HG03460 (cell line): ENCODE results near the gene IFNGR1.
"Not testable (repeated sequence)": the region's sequence is repeated elsewhere in the genome, so short reads cannot be mapped to it uniquely, and the experiment has no call there.

ENCODE experiments used
- ATAC-seq: cut with Tn5 transposase; IDR thresholded peaks from one replicate; pipeline ENCODE4 v1.9.1; 2021; ENCODE audit not compliant: unreplicated experiment

IFNGR1 gene

DNA sequence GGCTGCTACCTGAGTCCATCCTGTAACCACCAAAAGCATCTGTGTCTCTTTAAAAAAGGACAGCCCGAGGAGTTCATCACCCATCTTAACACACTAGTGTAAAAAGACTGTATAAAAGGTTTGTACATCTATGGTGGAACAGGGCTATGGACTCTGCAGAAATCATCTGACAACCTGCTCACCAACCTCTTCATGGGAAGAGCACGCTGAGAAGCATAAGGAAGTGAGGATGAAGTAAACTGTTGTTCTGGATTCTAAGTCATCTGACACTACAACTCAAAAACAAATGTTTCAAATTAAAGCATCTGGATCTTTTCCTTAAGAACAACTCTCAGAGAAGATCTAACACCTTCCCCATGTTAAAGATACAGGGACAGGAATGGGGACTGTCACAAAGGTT lies 5.4 kb downstream of the IFNGR1 start:
- ATAC-seq: no peak

DNA sequence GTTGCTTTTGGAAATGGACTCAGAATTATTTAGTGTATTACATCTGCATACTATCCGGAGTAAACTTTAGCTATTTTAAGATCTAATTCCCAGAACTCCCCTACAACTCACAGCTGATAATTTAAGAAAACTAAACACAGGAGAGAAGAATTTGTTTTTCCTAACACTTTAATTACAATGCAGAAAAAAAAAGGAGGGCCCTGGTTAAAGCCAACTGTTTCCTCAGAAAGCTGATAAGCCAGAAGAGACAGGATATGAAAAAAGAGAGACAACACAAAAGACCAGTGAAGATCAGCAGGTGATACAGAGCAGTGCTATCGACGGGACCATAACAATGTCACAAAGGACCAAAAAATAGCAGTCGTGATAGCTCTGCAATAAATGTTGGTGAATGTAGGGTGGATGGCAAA lies 5.8 kb downstream of the IFNGR1 start:
- ATAC-seq: no peak

DNA sequence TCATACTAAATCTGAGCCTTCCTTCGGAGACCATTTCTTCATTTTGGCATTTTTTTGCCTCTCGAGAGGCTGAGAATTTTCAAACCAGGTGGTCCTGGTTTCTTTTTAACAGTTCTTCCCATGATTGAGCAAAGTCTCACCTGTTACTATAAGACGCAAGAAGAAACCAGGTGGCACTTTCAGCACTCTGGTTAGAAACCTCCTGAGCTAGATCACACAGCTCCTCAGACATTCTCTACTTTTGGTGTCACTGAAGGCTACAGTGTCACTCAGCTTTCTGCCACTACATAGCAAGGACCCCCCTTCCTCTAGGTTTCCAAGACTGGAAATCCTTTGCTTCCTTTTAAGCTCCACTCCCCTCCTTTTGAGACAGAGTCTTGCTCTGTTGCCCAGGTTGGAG lies 7.3 kb downstream of the IFNGR1 start:
- no peak for ATAC-seq

DNA sequence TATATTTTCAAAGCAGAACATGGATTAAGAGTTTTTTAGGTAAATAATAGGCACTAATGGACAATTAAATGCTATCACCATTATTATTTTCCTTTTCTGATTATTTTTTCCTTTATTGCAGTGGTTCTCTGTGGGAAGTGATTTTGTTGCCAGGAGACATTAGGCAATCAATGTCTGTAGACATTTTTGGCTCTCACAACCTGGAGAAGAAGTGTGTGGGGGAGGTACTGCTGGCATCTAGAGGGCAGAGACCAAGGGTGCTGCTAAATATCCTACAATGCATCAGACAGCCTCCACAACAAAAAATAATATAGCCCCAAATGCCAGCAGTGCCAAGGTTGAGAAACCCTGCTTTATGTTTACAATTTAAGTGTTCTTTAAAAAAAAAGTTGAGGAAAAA lies 8.3 kb downstream of the IFNGR1 start:
- no peak for ATAC-seq

DNA sequence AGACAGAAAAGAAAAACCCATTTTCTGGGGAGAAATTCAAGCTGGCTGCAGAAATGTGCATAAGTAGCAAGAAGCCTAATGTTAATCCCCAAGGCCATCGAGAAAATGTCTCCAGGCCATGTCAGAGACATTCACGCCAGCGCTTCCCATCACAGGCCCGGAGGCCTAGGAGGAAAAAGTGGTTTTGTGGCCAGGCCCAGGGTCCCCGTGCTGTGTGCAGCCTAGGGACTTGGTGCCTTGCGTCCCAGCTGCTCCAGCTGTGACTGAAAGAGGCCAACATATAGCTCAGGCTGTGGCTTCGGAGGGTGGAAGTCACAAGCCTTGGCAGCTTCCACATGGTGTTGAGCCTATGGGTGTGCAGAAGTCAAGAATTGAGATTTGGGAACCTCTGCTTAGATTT lies 10.9 kb downstream of the IFNGR1 start:
- ATAC-seq: no peak

DNA sequence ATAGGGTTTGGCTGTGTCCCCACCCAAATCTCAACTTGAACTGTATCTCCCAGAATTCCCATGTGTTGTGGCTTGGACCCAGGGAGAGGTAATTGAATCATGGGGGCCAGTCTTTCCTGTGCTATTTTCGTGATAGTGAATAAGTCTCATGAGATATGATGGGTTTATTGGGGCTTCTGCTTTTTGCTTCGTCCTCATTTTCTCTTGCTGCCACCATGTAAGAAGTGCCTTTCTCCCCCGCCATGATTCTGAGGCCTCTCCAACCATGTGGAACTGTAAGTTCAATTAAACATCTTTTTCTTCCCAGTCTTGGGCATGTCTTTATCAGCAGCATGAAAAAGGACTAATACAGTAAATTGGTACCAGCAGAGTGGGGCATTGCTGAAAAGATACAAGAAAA lies 11.7 kb downstream of the IFNGR1 start:
- not testable (repeated sequence) for ATAC-seq

DNA sequence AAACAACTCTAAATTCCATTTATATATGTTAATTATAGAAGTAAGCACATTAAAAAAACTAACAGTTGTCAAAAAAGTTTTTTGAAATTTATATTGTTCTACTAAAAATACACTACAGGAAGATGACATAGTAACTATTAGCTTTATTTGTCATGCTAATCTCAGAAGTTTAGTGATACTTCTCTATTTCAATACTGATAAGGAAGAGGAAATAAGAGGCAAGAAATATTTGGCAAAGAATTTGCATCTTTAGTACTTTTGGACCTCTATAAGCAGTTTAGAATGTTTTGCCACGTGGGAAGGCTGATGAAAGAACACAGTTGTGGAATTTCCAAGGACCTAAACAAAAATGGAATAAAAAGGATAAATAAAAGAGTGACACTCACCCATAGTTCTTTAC lies 12.6 kb downstream of the IFNGR1 start:
- ATAC-seq: no peak

DNA sequence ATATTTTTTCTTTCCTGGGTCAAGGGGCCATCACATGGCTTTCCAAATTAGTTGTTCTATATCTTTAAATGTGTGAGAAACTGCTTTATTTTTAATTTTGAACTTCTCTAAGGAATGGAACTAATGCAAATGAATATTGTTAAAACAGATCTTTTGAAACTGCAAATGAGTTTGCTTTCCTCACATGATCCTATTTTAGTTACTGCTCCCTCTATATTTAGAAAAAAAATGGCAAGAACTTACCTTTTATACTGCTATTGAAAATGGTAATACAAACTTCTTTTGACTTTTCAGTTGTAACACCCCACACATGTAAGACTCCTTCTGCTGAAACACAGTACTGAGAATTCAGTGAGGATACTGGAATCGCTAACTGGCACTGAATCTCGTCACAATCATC lies 15.9 kb downstream of the IFNGR1 start:
- ATAC-seq: no peak

DNA sequence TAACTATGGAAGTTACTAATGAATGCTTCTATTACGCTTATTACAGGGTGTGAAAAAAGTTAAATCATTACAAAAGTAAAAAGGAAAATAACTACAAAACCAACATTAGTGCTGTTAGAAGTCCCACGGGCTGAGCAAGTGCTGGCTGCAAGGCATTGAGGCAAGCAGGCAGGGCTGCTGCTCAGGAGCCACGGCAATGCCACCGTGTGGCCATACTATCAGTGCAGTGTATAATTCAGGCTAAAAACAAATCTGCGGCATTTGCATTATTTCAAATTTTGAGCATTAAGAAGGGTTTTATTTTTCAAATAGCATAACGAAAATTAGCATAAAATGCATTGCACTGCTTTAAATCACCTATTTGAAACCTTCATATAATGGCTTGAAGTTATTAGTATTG lies 17.1 kb downstream of the IFNGR1 start:
- ATAC-seq: no peak

DNA sequence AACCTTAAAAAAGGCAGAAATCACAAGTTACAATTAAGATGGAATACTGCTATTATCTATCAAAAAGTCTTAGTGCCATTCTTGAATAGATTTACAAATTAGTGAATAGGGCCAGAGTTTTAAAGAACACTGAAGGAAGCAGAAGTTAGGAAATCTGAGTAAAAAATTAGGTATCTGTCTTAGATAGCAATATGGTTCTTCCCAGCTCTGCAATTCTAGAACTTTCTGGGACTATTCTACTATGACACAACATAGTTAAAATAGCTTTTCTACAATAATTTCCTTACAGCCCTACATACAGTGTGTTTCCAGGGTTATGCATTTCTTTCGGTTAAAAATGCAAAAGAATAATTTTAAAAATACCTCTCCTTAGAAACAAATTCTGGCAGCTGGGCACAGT lies 18.2 kb downstream of the IFNGR1 start:
- ATAC-seq: no peak

DNA sequence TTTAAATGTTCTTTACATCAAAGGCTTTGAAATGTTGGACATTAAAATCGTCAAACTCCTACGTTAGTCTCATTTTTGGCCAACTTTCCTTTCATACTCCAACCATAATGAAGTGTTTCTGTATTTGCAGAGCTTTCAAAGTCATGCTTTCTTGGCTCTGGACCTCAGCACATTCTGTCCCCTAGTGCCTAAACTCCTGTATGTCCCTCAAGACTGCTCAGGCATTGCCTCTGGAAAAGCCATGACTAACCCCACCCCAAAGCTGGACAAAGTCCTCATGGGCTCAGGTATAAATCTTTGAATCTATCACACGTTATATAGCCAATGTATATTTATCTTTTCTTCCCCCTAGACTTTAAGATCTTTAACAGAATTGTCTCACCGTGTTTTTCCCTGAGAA lies 18.9 kb downstream of the IFNGR1 start:
- no peak for ATAC-seq

DNA sequence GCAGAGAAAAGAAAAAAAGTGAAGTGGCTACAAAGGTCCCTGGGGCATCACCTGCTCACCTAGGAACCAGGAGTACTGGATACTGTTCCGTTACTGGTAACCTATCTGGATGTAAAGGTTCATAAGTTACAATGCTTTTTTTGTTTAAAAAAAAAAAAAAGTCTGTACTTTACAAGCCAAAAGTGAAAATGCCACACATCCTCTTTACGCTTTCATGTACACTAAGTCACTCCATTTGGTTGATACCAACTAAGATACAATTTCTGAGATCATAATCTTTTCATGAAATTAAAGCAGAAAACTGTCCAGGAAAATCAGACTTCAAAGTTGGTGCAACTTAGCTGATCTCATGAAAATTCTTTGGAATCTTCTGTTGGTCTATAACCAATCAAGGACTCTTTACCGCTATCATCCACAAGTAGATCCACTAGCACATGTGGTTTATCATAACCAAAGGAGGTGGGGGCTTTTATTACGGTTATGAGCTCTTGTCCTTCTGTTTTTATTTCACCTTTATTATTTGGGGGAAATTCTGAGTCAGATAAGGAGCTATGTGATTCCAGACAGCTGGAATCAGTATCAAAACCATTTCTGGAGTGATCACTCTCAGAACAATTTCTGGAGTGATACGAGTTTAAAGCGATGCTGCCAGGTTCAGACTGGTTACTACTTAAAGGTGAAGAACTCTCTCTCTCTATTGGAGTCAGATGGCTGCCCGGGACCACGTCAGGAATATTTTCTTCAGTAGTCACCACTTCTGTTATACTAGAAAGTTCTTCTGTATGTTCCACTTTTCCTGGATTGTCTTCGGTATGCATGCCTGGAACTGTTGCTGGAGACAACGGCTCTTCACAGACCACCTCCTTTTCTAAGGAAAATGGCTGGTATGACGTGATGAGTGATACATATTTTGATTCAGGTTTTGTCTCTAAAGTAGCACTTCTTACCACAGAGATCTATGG lies 21.2 kb downstream of the IFNGR1 start:
- ATAC-seq: no peak

DNA sequence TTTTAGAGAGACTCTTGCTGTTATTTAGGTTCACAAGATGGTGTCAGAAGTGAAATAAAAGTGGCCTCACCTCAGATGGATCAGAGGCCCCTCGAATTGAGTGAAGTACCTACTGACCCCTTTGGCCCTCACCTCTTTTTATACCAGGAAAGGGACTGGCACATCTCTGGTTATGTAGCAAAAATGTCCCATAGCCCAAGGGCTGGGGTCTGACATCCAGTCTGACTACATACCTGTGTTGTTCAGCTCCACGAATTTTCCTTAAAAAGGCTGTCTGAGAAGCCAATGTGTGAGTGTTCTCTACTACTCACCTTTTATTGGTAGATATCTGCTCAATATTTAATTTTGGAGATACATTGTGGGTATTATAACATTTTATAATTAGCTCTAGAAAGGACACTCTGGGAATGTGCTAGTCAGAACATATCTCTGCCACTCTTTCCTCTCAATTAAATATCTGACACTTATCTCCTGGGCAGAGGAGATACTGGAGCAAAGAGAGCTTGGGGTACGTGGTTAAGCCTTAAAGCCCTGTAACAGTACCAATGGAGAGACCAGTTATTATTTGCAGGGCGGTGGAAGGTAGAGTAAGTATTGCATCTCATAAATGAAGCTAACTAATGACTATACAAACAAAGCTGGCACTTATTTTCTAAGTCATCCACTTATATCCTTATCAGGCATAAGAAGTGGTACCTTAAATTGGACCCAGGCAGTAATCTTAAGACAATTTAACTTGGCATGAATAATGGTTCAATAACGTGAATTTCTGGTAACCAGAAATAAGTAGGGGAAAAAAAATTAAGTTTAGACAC lies 25.7 kb downstream of the IFNGR1 start:
- no peak for ATAC-seq

DNA sequence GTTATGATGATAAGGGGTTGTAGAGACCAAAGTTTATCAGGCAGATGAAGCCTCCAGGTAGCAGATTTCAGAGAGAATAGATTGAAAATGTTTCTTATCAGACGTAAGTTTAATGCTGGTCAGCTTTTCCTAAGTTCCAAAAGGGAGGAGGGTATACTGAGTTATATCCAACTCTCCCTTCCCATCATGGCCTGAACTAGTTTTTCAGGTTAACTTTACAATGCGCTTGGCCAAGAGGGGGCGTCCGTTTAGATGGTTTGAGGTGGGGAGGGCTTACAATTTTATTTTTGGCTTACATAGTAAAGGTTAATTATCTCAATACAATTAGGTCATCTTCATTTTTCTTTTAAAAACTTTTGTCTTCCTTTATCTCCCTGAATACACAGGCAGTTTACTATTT lies 26.4 kb downstream of the IFNGR1 start:
- no peak for ATAC-seq

DNA sequence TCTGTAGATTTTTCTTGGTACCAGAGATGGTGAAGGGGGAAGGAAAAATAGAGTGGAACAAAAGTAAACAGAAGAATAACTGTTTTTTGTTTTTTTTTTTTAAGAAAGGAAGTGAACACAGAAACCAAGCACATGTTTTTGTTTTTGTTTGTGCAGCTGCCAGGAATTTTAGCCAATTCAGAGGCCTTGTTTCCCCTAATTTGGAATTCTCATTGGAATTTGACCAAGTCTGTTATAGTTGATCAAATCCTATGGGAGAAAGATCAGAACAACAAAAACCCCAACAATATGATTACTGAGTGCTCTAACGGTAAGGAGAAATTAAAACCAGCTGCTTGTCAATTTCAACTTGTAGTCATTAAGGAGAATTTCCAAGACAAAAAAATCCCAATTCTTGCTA lies 27.5 kb downstream of the IFNGR1 start:
- no peak for ATAC-seq

DNA sequence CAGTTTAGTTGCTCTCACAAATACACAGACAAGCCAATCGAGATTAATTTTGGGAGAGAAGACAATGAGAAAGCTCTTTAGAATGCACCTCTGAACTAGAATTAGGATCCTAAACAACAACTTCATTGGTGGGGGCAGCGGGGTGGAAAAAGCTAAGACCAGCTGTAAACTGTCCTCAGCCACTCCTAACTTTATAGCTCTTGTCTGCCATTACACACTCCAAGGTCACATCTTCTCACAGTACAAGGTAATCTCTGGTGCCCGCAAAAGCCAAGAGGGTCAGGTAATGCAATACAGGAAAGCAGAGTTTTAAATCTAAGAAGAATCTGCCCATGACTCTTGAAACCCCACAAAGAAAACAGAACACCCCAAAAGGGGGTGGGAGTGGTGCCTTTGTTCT lies 27.9 kb downstream of the IFNGR1 start:
- ATAC-seq: no peak

DNA sequence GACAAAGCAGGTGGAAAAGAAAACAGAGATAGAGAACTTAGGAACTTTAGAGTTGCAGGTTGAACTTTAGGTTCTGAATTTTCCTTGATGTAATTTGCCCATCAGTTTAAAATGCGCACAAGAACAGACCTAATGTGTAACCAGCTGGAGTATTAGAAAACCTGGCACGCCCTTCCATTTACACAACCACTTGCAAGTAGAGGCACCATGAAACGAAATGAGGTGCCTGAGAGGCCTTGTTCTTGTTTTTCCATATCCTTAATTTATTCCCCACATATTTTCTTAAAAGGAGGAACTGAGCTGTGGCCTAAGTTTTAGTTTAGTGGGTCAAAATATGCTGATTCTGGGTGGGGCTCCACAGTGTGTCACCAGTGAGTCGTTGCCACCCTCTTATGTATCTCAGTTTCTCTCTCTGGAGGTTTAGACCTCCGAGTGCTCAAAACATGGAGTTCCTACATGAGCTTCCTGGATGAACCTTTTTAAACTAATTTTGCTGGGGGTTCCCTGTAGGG lies 28.5 kb downstream of the IFNGR1 start:
- ATAC-seq: no peak

DNA sequence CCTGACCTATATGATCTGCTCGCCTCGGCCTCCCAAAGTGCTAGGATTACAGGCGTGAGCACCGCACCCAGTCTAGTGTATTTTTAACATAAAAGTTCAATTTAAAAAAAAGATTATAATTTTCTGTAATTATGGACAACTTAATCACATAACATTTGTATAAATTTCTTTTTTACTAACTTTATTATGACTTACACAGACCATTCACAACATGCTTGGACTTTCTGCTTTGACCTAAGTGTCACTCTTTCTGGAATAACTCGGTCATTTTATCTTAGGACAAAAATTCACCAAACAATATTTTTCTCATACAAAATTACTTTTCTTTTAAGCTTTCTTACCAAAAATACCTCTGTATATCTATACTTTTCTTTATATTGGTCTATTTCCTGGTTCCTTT lies 30.3 kb downstream of the IFNGR1 start:
- no peak for ATAC-seq

DNA sequence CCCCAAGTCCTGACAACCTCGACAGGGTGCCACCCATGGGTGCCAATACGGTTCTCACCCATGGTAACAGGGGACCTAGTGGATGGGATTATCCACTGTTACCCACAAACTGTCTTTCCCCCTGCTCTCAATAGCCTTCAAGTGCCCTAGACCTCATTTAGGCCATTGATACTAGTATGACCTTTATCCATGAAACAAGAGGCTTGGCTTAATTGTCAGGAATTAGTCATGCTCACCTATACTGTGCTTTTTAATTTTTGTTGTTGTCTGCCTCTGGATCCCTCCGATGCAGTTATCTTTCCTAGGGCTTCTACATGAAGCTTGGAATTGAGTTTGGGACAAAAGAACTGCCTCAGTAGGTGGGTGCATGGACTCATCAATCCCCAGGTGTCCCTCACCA lies 33.9 kb downstream of the IFNGR1 start:
- ATAC-seq: no peak

DNA sequence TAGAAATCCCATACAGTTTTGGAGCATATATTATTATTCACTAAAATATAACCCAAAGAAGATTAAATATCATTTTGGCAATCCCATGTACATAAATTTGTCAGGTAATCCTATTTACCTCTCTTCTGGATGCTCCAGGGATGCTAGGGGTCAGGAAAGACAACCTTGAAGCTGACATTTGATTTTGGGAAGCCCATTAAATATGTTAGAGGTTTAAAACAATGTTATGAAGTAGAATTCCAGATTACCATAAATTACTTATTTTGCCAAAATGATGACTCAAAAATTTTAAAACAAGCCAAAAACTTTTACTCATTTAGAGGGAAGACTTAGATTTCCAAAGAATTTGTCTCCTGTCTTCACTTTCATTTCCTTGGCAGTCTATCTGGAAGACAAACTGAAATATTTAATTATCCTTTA lies 36.5 kb downstream of the IFNGR1 start:
- no peak for ATAC-seq

DNA sequence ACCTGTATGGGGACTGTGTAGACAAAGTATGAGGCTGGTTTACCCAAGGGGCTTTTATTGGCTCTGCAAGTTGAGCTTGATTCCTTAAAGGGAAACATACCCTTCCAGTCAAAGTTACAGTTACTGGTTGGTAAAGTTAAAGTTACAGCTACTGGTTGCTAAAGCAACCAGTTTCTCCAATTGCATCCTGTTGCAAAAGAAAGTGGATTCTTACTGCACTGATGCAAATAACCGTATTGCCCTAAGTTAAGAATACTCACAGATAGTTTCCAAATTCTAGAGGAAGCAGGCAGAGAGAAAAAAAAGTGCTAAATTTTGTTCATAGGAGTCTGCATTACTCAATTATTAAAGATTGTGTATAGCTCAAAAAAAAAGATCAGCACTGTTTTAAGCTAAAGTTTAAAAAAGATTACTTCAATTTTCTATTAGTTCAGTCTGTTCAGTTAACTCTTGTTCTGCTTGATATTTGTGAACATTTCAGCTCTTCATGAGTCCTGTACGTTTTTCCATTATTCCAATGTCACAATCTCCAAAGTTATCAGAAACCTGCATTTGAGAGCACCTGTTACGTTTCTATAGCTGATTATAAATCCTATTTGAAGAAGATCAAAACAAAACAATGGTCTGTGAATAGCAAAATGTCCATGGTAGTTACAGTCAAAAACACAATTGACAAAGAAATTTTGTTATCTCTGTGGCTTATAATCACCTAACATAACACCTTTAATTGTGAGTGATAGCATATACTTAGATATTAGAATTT lies 37.1 kb downstream of the IFNGR1 start:
- no peak for ATAC-seq
